HT-29 (cell line): ENCODE data around the gene PRTFDC1. TPM values are rescaled to one million over a fixed set of nuclear protein-coding genes. Genes with fewer than 3 reads are reported as not detected.
A peak's percentile ranks its signal among the peaks of the same experiment; 100 is the strongest.
"Not testable (repeated sequence)": the region's sequence is repeated elsewhere in the genome, so short reads cannot be mapped to it uniquely, and the experiment has no call there.

Experiments used
- DNase-seq: peaks from one replicate; pipeline ENCODE4 v3.0.0-alpha.2; 2015; ENCODE audit warnings: low spot score
- total RNA-seq: library from RNA; depleted of rRNA; stranded (reverse); fragments of >200 nt; shearing (Covaris generic); gene quantifications from 2 replicates; pipeline ENCODE4 v1.2.3, GENCODE V29; 2014

The PRTFDC1 gene
- total RNA-seq, 1 experiment from 2014 or later, result 11.4 TPM

DNA sequence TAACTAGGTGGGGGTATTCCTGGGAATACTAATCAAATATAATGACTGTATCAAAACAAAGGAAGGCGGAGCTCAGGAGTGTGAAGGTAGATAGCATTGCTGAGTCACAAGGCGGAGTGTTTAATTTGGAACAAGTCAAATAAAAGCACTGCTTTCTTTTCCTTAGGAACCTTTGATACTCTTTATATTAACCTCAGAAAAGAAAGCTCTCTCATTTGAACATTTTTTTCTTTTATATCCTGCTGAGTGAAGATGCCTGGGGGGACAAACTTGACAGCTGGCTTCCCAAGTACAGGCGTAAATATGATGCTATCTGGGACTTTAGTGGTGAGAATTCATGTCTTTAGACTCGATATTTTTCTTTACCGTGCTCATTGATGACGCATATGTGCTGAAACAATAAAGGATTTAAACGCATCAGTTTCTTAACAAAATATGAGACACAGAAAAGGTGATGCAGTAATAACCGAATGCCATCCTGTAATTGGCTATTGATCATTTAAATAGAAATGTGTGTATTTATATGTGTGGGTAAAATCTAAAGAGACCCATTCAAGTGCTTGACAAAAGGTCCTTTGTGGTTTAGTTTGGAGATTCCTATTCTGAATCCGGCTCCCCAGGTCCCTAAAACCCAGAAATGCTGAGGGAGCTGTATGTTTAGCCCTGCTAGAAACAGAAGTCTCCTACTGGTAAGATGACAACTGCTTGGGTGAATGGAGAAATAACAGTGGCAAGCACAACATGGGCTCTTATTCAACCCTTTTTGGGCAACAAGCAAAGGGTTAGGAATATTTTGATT lies 102.7 kb downstream of the PRTFDC1 start:
- peak; percentile 87 for DNase-seq

DNA sequence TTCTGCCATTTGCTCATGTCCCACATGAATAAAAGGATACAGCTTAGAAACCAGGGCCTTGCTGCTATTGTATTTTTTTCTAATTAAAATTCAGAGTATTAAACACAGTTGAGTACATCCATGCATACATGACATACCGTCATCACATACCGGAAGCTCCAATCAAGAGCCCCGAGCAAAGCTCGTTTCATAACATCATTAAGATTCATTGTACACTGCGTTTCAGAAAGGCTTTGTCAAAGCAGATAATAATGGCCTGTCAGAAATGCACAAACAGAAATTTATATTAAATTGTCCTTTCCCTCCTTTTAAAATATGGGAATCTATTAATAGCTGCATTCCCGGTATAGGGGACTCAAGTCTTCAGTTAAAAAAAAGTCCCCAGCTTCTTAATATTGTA lies 103.4 kb downstream of the PRTFDC1 start:
- DNase-seq, result peak; percentile 79

DNA sequence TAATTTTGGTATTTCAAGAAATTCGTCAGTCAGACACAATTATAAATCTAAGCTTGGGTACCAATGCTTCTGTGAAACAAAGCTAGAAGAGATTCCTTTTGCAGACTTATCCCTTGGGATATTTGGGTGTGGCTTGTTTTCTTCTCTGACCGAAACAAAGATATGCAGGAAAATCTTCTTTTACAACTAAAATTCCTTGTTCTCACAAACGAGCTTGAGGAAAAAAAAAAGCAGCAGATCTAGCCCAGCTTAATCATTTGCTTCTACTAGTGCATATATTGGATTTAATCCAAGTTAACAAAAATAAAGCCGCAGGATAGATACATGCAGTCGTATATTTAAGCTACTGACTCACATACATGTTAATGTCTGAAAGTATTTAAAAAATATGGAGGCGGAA lies 104.2 kb downstream of the PRTFDC1 start:
- DNase-seq, result no peak

DNA sequence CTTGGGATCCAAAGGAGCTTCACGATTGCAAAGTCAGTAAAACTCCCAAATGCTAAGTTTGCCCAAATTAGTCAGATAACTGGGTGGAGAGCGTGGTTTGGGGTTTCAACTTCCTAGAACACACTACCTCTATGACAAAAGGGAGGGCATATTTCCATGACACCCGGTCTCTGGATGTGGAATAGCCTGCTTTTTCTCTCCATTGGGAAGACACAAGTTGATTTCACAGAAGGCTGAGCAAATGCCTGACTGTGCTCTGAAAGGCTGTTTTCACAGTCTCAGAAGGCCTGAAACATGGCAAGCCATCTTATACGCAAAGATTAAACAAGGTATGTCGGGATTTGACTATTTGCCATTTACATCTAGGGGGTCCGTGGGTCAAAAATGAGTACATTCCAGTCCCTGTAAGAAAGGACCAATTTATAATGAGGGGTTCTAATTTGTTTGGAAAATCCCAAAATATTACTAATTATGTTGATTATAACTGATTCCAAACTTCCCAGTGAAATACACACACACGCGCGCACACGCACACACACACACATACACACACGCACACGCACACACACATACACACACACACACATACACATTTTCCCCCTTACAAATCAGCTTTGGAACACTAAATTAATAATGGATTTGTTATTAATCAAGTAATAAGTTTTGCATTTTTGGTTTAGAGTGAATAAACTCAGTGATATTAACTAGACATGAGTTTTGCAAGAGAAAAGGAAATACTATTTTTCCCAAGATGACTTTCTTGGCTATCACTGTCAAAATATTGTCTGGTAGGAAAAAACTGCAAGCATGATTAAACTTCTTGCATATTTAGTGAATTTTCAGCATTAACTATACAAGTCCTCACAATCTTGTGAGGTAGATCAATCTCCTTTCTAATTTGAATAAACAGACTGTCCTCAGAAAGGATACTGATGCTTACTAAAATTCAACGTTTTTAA lies 105.0 kb downstream of the PRTFDC1 start:
- no peak for DNase-seq

DNA sequence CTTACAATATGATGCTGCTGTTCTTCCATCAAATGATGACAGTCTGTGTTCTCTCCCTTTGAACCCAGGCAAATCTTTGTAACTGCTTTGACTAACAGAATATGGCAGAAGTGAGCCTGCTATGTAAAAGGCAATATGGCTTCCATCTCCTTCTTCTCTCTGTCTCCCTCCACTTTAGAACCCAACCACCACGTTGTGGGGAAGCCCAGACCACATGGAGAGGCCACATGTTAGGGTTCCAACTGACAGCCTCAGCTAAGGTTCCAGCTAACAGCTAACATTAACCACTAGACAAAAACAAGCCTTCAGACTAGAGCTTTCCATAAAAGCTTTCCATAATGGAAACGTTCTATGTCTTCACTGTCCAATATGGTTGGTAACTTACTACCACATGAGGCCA lies 107.7 kb downstream of the PRTFDC1 start:
- no peak for DNase-seq

DNA sequence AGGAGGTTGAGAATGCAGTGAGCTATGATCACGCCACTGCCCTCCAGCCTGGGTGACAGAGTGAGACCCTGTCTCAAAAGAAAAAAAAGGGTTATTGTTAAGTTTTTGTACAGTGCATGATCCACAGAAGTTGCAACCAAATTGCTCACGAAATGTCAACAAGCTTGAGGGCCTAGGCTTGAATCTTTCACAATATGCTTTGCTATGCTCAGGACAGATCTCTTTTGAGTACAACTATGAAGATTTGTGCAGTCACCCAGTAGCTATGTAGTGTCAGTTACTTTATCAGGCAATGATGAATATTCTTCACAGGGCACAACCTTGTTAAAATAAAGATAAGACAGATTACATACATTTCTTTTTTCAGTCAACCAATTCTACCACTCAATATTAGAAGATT lies 109.2 kb downstream of the PRTFDC1 start:
- no peak for DNase-seq

DNA sequence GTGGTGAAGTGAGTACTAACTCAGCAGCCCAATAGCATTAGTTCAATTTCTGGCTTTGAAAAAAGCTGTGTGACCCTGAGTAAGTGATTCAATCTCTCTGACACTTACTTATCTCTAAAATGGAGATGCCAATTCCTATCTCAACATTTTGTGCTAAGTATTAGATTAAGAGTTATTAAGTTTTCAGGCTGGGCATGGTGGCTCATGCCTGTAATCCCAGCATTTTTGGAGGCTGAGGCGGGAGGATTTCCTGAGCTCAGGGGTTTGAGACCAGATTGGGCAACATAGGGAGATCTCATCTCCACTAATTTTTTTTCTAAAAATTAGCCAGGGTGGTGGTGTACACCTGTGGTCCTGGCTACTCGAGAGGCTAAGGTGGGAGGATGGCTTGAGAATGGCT lies 109.5 kb downstream of the PRTFDC1 start:
- no peak for DNase-seq

DNA sequence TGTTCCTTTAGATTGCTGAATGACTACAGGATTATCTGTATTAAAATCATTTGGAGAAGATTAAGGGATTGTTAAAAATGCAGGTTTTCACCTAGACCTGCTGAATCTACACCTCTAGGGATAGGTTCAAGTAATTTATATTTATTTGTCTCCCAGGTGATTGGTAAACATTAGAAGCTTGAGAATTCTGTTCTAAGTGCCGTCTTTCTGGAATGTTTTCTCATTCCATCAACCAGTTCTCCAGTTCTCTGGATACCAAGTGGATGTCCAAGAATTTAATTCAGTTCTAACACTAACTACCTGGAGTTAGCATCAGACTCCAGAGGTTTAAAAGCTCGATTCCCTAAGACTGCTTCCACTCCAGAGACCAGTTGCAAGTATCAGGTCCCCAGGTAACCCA lies 110.9 kb downstream of the PRTFDC1 start:
- no peak for DNase-seq

DNA sequence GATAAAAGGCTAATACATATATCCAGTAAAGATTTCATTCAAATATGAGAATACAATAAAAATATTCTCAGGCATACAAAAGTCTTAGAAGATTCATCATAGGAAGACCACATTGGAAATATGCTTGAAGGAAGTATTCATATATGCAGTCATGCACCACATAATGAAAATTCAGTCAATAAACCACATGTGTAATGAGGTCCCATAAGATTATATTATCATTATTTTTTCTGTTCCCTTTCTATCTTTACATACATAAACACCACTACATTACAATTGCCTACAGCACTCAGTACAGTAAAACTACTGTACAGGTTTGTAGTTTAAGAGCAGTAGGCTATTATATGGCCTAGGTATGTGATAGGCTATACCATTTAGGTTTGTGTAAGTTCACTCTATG lies 111.6 kb downstream of the PRTFDC1 start:
- DNase-seq, result no peak

DNA sequence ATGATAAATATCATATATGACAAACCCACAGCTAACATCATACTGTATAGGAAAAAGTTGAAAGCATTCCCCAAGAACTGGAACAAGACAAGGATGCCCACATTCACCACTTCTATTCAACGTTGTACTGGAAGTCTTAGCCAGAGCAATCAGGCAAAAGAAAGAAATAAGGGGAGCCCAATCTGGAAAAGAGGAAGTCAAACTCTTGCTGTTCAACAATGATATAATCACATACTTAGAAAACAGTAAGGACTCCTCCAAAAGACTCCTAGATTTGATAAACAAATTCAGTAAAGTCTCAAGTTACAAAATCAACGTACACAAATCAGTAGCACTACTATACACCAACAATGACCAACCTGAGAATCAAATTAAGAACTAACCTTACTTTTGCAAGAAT lies 114.6 kb downstream of the PRTFDC1 start:
- not testable (repeated sequence) for DNase-seq

DNA sequence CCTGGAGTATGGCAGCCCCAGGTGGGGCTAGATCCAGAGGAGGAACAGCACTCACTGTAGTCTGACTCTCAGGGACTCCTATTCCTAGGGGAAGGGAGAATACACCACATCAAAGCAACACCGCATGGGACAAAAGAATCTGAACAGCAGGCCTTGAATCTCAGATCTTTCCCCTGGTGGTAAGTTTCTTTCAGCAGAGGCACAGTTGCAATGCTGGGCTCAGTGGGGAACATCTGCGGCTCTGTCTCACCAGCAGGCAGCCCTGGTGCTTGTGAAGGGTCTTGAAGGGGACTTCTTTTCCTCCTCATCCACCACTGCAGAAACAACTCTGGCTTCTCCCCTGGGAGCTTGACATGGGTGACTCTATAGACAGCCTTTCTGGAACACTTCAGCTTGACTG lies 117.5 kb downstream of the PRTFDC1 start:
- no peak for DNase-seq

DNA sequence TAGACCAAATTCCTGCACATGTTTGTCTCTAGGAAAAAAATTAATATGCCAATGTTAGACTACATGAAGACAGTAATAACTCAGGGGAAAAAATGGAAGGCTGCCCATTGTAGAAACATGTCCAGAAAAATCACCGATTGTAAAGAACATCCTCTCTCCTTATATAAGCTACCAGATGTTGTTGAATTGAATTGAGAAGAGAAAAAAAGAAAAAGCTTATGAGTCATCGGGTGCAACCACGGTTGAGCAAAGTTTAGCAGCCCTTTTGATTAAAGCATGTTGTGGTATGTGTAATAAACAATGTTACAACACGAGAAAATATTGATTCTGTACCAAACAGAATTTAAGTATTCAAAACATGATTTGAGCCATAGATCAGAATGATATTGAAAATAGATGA lies 126.4 kb downstream of the PRTFDC1 start:
- peak; percentile 30 for DNase-seq

DNA sequence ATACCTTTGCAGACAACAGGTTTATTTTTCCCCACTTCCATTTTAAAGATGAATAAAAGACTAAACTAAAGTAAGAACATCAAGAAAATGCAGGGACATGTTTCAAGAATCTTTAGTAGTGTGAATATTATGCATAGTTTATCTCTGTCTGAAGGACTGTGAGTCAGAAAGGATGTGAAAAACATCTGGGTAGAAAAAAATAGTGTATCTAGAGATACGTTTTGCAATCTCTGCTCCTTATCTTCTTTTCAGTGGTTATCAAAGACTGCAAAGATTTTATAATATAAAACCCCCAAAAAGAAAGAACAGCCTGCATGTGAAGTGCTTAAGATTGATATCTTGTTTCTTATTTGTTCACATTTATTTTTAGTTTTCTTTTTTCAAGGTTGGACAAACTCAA lies 126.9 kb downstream of the PRTFDC1 start:
- DNase-seq, result no peak

DNA sequence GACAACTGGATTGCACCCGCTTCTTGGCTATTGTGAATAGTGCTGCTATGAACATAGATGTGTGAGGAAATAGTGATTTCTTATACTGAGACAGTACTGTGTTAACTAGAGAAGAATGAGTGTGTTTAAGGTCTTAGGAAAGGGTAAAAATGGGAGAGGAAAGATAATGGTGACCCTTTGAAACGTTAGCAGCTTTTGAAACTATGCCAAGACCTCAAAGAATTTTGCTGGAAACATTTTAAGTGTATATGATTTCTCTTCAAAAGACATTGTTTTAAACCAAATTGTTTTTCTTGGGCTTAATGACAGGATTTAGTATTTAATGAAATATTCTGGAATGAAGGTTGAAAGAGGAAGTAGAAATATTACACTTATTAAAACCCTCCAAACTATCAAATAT lies 127.9 kb downstream of the PRTFDC1 start:
- no peak for DNase-seq

DNA sequence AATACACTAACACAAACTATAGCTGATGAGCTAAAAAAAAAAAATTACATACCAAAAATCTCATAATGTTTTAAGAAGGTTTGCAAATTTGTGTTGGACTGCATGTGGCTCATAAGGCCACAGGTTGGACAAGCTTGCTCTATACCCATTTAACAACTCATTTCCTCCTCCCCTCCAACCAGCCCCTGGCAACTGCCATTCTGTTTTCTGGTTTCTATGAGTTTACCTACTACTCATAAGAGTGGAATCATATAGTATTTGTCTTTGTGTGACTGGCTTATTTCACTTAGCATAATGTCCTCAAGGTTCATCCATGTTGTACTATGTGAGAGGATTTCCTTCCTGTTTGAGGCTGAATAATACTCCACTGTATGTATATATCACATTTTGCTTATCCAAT lies 128.3 kb downstream of the PRTFDC1 start:
- no peak for DNase-seq

DNA sequence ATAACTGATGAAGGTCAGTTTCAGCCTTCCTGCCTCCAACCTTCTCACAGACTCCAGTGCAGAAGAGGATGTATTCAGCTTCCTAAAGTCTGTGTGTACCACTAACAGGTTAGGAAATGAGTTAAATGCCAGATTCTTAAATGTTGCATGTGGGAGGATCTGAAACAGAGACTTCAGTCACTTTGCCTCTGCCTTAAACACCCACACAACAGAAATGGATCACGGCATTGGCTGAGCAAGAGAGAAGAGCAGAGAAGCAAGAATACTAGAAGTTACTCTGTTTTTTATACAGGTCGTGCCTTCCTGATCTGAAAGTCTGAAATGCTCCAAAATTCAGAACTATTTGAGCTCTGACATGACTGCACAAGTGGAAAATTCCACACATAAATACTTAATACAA lies 129.8 kb downstream of the PRTFDC1 start:
- DNase-seq, result no peak

DNA sequence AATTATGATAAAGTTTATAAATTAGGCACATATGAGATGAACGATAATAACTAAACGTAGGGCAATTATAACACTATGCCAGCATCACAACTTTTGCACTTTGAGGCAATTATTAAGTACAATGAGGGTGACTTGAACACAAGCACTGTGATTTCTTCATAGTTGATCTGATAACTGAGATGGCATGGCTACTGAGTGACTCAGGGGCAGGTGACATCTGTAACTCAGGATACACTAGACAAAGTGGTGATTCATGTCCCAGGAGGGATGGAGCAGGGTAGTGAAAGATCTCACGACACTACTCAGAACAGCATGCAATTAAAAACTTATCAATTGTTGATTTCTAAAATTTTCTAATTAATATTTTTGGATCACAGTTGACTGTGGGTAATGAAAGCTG lies 130.4 kb downstream of the PRTFDC1 start:
- DNase-seq, result peak; percentile 22

DNA sequence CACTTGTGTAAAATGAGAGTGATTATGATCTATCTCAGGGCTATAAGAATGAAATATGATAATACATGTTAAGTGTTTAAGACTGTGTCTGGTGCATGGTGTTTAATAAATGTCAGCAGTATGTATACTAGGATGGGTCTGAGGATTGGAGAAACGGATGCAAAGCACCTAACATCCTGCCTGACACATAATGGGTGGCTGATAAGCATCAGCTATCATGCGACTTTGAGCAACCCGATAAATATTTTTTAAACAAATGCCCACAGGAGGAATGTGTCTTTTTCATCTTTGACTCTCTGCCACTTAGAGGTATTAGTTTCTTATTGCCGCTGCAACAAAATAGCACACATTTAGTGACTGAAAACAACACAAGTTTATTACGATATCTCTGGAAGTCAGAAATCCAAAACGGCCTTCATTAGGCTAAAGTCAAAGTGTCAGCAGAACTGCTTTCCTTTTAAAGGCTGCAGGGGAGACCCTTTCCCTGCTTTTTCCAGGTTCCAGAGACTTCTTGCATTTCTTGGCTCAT lies 135.5 kb downstream of the PRTFDC1 start:
- no peak for DNase-seq

DNA sequence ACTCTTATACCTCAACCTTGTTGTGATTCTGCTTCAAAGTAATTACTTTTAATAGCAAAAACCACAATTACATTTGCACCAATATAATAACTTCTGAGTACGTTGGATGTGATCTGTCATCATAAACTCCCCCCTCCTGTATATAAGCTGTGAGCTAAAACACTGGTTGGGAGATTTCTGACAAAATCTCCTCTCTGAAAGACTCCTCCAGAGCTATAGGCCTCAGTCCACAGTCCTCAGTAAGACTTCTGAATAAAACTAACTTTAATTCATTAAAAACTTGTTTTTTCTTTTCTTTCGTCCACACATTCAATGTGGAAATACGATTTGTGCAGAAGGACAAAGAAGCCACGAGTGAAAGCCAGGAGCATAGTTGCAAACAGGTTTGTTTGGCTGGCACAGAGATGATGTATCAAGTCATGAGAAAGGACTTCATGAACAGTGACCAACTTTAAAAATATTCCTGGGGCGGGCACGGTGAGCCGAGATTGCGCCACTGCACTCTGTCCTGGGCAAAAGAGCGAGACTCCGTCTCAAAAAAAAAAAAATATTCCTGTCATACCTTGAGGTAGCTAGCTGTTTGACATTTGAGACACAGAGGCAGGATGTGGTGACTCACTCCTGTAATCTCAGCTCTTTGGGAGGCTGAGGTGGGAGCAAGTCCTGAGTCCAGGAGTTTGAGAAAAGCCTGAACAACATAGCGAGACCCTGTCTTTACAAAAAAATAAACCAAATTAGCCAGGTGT lies 137.7 kb downstream of the PRTFDC1 start:
- peak; percentile 33 for DNase-seq

DNA sequence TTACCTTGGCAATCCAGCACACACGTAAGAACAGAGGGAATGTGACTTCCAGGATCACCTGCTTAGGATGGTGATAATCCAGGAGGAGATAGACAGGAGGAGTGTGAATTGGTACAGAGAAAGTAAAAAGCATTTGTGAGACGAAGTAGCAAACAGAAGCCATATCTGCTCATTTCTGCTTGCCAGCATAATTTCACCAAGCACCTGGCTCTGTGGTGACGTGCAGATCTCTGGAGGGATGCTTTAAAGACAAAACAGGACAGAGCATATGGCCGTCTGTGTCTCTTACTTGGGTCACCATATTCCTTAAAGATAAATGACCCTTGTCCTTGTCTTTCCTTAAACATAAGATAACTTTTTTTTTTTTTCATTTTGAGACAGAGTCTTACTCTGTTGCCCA lies 138.6 kb downstream of the PRTFDC1 start:
- DNase-seq, result no peak

DNA sequence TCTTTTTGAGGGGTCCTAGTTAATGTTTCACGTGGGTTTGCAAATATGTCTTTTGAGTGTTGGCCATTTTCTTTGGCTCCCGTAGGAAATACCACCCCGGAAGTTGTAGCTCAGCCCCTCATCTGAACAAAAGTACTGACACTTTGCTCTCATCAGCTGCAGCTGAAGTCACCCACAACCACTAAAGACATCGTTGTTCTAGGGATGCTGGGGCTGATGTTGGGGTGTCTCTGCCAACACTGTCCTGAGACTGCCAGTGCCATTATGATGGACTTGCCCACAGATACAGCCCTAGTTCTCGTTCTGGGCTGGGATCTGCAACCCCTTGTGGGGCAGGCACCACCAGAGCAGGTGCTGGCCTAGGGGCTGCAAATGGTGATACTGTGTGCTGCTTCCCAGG lies 146.1 kb downstream of the PRTFDC1 start:
- no peak for DNase-seq

DNA sequence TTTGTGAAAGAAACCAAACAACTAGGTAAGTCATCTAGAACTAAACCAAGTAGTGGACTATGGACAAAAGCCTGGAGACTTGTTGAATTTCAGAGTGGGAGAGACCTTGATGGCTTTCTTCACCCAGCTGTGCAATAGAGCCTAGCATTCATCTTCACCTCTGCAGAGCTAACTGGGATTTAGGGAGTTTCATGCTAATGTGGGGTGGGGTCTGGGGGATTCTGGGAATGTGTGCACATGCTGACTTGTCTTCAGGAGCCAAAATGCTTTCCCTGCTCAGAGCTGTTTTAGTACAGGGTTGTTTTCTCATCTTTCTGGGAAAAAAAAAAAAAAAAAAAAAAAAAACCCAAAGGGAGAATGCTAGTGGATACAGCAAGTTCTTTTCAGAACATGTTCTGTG lies 147.4 kb downstream of the PRTFDC1 start:
- DNase-seq, result no peak
